Thoracic aorta (tissue), 2 donors: ENCODE data around the gene OR2AG1. TPM values are rescaled to one million over a fixed set of nuclear protein-coding genes. Genes with fewer than 3 reads are reported as not detected.

ENCODE experiments used
- ATAC-seq: fragments of 150-250 bp; one replicate; pipeline ENCODE4 v1.8.0; 2017; ENCODE audit warnings: low read depth; ENCODE audit not compliant: insufficient number of reproducible peaks, low FRiP score
- DNase-seq: peaks from one replicate; pipeline ENCODE4 v3.0.0-alpha.2; 2020; ENCODE audit warnings: low spot score
- H3K27ac ChIP-seq, 2 donors: fragments of 200-600 bp; sonication (generic); 1 replicate in 1 of 2; 2 replicates in 1 of 2; pipeline ENCODE4 v1.5.1; 2016; ENCODE audit warnings: mild to moderate bottlenecking in 2 of 2, moderate library complexity in 2 of 2
- H3K27me3 ChIP-seq: fragments of 200-600 bp; sonication (generic); replicated peaks from 2 replicates; pipeline ENCODE4 v1.6.0; 2016; ENCODE audit warnings: mild to moderate bottlenecking; ENCODE audit not compliant: insufficient read depth
- H3K36me3 ChIP-seq: fragments of 200-600 bp; sonication (generic); one replicate; pipeline ENCODE4 v1.5.1; 2016
- H3K4me1 ChIP-seq, 2 donors: fragments of 200-600 bp; sonication (generic); 1 replicate in 1 of 2; 2 replicates in 1 of 2; pipeline versions ENCODE4 v1.5.1 to v1.6.0; 2016; ENCODE audit warnings: low read depth in 2 of 2, mild to moderate bottlenecking in 1 of 2; ENCODE audit not compliant: control insufficient read depth in 1 of 2
- H3K4me3 ChIP-seq: fragments of 200-600 bp; sonication (generic); 2 replicates; pipeline ENCODE4 v1.5.1; 2016; ENCODE audit warnings: mild to moderate bottlenecking
- H3K9me3 ChIP-seq: fragments of 200-600 bp; sonication (generic); 2 replicates; pipeline ENCODE4 v1.5.1; 2016
- total RNA-seq, 2 donors: library from RNA; depleted of rRNA; stranded (reverse); fragments of >200 nt; gene quantifications; one replicate each; pipeline versions ENCODE4 v1.1.0 to v1.2.3, GENCODE V29; 2016
- TF ChIP-seq, protein P1 (sequence below): fragments of 200-600 bp; sonication (generic); IDR thresholded peaks from one replicate; pipeline ENCODE4 v1.5.1; 2019; ENCODE audit warnings: antibody characterized with exemption

Gene OR2AG1
- total RNA-seq, 2 donors from 2014 or later: not detected

DNA sequence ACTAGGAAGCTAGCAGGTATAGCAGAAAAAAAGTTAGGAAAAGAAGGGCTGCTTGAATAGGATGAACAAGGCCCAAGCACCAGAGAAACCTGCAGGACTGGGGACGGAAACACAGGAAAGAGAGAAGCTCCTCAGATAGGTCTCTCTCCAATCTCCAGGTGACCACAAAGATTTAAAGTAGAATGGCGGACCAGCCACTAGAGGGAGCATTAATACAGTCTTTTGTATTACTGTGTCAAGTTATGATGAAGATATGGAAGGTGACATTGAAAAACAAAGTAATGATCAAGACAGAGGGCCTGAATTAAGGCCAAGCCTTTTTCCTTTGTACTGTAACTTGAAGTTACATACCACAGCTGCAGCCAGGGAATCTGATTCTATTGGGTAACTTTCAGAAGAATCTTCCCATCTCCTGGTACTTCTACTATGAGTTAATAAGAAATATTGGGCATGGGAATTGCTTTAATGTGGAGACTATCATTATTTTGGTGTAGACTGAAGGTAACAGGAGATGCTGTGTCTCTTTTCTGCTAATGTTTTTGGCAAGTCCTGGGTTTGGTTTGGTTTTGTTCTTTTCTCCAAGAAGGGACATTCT is 44.9 kb upstream of the OR2AG1 start:
- no peaks in the 10 kb centered on the region for H3K36me3 ChIP-seq
- no peak for DNase-seq
- no peak overlapping the region for H3K4me3 ChIP-seq
- TF ChIP-seq, protein P1, sequence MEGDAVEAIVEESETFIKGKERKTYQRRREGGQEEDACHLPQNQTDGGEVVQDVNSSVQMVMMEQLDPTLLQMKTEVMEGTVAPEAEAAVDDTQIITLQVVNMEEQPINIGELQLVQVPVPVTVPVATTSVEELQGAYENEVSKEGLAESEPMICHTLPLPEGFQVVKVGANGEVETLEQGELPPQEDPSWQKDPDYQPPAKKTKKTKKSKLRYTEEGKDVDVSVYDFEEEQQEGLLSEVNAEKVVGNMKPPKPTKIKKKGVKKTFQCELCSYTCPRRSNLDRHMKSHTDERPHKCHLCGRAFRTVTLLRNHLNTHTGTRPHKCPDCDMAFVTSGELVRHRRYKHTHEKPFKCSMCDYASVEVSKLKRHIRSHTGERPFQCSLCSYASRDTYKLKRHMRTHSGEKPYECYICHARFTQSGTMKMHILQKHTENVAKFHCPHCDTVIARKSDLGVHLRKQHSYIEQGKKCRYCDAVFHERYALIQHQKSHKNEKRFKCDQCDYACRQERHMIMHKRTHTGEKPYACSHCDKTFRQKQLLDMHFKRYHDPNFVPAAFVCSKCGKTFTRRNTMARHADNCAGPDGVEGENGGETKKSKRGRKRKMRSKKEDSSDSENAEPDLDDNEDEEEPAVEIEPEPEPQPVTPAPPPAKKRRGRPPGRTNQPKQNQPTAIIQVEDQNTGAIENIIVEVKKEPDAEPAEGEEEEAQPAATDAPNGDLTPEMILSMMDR: peak; percentile 41
- no peak for ATAC-seq
- no peak overlapping the region for H3K27ac ChIP-seq
- no peaks in the 10 kb centered on the region for H3K9me3 ChIP-seq
- H3K27me3 ChIP-seq: no peaks in the 10 kb centered on the region
- no peaks in the 10 kb centered on the region for H3K4me1 ChIP-seq

DNA sequence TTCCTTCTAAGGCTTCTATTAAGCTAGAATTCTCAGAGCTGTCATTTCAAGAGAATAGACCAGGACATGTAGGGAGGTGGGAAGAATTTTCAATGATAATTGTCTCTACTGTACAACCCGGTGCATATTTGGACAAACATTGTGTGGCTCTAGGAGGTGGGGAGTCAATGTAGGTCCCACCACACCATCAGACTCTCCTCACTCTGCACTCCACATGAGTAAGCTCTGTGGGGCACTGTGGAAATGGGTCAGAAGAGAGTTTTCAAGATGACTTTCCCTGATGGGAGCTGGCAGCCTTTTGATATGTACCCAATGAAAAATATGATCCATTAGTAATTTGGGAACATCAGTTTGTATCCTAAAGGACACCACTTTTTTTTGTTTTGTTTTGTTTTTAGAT is 44.2 kb upstream of the OR2AG1 start:
- no peak overlapping the region for H3K4me3 ChIP-seq
- H3K9me3 ChIP-seq: no peaks in the 10 kb centered on the region
- no peak for ATAC-seq
- no peak for DNase-seq
- H3K36me3 ChIP-seq: no peaks in the 10 kb centered on the region
- H3K27me3 ChIP-seq: no peaks in the 10 kb centered on the region
- H3K27ac ChIP-seq: no peak overlapping the region
- H3K4me1 ChIP-seq: no peaks in the 10 kb centered on the region
- TF ChIP-seq, protein P1: no peak

DNA sequence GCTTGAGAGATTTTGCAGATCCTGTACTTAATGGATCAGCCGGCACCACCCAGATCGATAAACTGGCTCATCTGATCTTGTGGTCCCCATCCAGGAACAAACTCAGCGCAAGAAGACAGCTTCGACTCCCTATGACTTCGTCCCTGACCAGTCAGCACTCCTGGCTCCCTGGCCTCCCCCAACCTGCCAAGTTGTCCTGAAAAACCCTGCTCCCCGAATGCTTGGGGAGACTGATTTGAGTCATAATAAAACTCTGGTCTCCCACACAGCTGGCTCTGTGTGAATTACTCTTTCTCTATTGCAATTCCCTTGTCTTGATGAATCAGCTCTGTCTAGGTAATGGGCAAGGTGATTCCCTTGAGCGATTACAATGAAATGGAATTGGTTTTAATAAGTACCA is 40.6 kb upstream of the OR2AG1 start:
- DNase-seq (no peak), ATAC-seq (no peak)
- H3K4me1 ChIP-seq: no peaks in the 10 kb centered on the region
- H3K4me3 ChIP-seq: no peak overlapping the region
- TF ChIP-seq, protein P1: no peak
- no peaks in the 10 kb centered on the region for H3K9me3 ChIP-seq
- H3K27ac ChIP-seq: no peak overlapping the region
- no peaks in the 10 kb centered on the region for H3K36me3 ChIP-seq
- H3K27me3 ChIP-seq: no peaks in the 10 kb centered on the region

DNA sequence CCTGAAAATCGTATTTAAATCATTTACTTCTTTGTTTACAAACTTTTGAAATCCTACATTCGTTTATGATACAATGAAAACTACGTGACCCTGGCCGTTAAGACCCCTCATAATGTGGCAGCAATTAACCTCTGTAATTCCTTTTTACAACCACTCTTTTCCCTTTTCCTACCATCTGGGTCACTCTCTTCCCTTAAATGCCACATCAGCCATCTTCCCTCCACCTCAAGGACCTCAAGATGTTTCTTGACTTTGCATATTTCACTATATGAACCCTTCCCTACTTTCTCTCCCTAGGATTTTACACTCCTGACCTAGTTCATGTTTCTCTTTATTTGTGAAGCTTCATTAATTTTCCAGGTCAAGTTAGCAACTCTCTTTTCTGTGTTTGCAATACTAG is 37.8 kb upstream of the OR2AG1 start:
- Histone ChIP-seq H3K27me3 (no peaks in the 10 kb centered on the region), H3K4me3 (peak overlapping the region; percentile 65), H3K27ac (no peak overlapping the region), H3K9me3 (no peaks in the 10 kb centered on the region), H3K4me1 (no peaks in the 10 kb centered on the region), H3K36me3 (no peaks in the 10 kb centered on the region)
- no peak for DNase-seq
- ATAC-seq: no peak
- TF ChIP-seq, protein P1: no peak

DNA sequence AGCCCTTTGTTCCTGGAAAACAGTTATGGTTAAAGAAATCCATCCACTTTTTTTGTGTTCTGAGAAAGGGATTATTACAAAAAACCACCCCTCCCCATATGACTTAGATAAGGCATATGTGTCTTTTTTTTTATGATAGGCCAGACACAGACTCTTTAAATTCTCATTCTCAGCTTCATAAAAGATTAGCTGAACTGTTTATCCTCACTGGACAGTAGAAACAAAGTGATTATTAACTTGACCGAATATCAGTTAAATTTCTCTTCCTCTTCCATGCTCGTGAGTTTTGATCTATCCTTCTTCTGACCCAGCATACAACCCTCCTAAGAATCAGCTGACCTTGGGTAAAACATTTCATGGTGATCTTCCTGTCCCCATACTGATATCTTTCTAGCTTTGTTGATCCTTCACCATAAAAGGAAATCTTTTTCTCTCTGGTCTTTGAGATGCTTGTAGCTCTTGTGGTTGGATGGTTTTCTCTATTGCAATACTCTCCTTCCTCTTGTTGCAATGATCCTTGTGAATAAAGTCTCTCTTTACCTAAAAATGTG is 37.3 kb upstream of the OR2AG1 start:
- no peaks in the 10 kb centered on the region for H3K27me3 ChIP-seq
- peak overlapping the region in 1 of 2 donors; percentile 49 for H3K27ac ChIP-seq
- DNase-seq (no peak), ATAC-seq (no peak)
- H3K9me3 ChIP-seq: no peaks in the 10 kb centered on the region
- H3K4me3 ChIP-seq: peak overlapping the region; percentile 65
- no peaks in the 10 kb centered on the region for H3K36me3 ChIP-seq
- no peaks in the 10 kb centered on the region for H3K4me1 ChIP-seq
- TF ChIP-seq, protein P1: no peak
